ENCODE results near the gene BRINP2.

DNA sequence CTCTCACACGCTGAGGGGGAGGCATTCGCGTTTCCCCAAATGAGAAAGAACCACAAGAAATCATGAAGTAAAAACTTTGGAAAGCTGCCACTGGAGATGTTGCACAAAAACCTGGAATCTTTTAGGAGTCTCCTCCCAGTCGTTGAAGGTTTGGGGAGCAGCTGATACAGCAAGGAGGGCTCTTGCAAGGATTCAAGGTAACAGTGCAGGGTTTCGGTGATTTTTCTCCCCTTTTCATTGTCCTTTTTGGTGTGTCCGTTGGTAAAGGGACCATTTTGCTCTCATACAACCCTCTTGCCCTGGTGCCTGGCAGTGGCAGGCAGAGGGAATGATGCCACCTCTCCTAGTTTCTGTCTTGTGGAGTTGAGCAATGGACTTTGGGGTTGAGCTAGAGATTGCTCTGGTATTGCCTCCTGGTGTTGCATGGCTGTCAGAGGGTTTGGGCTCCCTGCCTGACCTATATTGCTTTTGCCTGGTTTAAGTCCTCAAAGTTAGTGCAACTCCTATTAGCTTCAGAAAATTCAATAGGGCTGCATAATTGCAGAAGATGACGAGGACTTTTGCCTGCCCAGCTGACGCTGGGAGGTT is 872 bp downstream of the BRINP2 start:
- TF ChIP-seq, protein P1, sequence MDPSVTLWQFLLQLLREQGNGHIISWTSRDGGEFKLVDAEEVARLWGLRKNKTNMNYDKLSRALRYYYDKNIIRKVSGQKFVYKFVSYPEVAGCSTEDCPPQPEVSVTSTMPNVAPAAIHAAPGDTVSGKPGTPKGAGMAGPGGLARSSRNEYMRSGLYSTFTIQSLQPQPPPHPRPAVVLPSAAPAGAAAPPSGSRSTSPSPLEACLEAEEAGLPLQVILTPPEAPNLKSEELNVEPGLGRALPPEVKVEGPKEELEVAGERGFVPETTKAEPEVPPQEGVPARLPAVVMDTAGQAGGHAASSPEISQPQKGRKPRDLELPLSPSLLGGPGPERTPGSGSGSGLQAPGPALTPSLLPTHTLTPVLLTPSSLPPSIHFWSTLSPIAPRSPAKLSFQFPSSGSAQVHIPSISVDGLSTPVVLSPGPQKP (IDR thresholded peaks at IDR 0.05; ENCODE audit: low read depth, low read length), result no peak
- TF ChIP-seq RAD21 (conservative IDR thresholded peaks at IDR 0.05 in 1 of 2, IDR thresholded peaks at IDR 0.05 in 1 of 2), result no peak

All from A549 (cell line).